GM19395 (cell line): ENCODE data around the gene SRSF2.
"Not testable (repeated sequence)": the region's sequence is repeated elsewhere in the genome, so short reads cannot be mapped to it uniquely, and the experiment has no call there.

Source experiments
- ATAC-seq: cut with Tn5 transposase; IDR thresholded peaks from one replicate; pipeline ENCODE4 v1.9.1; 2021; ENCODE audit warnings: mild to moderate bottlenecking, moderate library complexity; ENCODE audit not compliant: unreplicated experiment

Gene SRSF2

DNA sequence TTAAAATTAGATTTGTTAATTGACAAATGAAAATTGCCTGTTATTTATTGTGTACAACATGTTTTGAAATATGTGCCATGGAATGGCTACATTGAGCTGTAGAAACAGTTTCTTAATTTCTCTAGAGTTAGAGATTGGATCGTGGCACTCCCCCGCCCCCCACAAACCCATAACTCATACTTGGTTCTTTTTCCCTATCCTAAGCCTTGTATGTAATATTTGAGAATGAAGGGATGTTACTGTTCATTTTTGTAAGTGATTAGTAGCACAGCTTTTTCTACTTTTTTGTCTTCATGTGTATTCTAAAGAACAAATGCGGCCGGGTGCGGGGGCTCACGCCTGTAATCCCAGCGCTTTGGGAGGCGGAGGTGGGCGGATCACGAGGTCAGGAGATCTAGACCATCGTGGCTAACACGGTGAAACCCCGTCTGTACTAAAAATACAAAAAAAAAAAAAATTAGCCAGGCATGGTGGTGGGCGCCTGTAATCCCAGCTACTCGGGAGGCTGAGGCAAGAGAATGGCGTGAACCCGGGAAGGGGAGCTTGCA lies 2.5 kb upstream of the SRSF2 start:
- ATAC-seq, result not testable (repeated sequence)

DNA sequence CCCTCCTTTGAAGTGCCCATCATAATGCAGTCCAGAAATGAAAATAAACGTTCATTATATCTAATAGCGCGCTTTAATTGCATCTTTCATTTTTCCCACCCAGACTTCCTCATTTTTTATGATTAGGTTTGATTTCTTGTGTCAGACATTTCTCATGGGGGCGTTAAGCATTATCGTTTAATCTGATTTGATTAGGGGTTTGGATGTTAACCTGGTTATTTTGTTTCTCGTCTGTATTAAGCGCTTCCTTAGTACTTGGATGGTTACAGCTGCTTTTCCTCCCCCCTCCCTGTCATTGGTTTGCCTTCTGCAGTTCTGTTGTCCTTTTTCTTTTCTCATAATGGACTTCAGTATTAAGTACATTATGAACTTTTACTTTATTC lies 1.3 kb upstream of the SRSF2 start:
- ATAC-seq, result no peak

DNA sequence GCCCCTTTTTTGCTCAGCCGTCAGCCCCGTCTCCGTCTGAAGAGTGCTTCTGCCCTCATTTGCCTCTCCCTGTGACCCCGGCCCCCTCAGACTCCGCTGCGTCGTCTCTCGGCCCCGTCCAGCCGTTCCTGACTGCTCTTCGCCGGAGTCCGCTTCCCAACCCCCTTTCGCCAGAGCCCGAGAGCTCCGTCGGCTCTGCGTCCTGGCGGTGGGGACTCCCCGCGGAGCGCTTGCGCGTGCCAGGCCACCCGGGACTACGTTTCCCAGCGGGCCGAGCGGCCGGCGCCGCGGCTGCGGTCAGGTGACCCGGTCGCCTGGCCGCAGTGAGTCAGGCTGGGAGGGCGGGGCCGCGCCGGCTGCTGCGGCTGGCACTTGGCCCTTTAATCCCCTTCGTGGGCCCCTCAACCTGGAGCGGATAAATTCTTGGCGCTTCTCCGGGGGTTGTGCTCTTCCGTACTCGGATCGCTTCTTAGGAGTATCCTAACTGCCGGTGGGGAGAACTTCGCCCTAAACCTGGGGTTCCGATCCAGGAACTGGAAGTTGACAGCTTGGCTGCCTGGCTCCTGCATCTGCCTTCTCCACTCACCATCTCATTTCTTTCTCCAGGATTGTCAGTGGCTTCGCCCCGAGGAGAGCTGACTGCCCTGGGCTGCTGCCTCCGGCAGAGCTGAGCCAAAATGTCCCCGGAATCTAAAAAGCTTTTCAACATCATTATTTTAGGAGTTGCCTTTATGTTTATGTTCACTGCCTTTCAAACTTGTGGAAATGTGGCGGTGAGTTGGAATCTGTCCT lies 741 bp upstream of the SRSF2 start, which contains the start of gene MFSD11:
Gene MFSD11, plus strand, starts transcription at position 444 of the 792 bp plus-strand sequence. Its CDS starts 234 bp downstream, at position 678.
- ATAC-seq, result peak; percentile 63

DNA sequence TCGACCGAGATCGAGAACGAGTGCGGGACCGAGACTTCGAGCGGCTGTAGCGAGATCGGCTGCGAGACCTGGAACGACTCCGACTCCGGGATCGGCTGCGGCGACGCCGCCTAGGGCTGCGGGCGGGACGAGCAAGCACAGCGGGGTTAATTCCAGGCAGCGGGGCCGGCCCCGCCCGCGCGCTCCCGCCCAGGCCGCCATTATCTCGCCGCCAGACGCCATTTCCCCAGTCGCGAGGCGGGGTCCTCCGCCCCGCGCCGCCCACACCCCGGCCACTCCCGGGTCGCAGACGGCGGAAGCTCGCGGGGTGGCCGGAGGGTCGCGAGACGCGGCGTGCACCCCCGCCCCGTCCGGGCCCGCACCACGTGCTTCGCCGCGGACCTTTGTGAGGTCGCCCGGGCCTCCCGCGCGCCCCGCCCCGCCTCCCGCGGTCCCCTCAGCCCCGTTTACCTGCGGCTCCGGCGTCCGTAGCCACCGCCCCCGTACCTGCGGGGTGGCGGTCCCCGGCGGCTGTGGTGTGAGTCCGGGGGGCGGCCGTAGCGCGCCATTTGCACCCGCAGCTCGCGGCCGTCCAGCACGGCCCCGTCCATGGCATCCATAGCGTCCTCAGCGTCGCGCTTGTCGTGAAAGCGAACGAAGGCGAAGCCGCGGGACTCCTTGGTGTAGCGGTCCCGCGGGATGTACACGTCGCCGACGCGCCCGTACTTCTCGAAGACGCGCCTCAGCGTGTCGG lies 616 bp downstream of the SRSF2 start:
- peak; percentile 5 for ATAC-seq

DNA sequence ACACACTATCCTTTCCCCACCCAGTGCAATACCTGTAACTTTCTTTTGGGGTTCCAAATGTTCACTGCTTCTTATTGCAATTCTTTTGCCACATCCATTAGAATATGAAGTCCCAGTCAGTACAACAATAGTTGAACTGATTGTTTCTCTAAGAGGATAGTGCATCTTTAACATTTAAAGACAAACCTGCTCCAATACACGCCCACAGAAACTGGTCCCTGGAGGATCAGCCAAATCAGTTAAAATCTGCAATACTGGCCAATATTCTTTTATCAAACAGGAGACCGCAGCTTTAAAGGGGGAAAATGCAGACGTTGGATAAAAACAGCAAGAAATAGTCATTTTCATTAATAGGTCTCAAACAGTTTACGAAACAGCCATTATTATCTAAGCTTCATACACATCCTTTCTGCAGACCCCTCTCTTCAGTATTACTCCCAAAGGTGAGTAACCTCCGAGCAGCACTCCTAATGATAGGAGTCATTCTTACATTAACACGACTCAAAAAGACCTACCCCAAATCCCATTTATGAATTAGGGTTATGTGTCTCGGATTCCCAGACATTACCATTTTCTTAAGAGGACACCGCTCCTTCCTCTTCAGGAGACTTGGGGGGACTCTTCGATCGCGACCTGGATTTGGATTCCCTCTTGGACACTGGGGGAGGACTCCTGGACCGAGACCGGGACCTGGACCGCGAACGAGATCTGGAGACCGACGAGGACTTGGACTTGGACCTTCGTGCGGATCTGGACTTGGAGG lies 1.4 kb downstream of the SRSF2 start:
- no peak for ATAC-seq

DNA sequence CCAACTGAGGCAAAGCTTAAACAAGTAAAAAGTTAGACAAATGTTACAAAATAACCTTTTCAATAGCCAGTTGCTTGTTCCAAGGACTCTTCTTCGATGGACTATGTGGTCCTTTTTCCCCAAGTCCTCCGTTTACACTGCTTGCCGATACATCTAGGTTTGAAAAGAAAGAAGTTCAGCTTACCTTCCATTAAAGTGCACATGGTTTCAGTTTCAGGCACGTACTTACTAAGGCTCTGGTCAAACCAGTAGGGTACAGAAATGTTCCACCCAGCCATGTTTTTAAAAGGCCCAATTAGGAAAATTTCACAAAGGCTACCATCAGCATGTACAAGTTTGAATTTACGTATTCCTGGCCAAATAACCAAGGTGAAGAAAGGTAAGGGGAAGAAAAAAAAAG lies 2.1 kb downstream of the SRSF2 start:
- no peak for ATAC-seq

DNA sequence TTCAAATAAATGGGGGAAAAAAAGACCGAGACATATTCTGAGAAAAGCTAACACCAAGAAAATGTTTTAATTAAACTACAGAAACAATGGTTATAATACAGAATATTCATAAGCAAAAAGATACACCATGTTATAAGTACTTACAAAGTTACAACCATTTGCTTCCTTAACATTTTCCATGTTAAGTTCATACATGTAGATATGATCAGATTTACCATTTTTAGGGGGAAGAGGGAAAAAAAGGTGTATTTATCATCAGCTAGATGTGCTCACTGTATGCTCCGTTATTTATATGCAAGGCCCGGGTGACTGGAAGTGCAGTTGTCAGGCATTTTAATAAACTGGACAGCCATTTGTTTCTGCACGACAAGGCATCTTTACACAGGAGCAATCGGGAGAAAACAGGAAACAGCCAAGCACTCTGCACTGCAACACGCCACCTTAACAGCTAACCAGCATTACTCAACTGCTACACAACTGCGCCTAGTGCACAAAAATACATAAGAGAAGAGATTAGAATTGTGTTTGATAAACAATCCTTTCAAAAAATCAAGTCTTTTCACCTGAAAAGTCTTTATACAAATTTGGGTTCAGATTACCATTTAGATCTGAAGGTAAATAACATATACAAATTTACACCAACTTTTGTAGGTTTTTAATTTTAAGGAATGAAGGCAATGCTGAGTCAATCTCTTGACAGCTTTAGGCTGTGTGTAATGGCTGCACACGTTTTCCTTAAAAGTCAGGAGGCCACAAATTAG lies 2.9 kb downstream of the SRSF2 start:
- no peak for ATAC-seq

DNA sequence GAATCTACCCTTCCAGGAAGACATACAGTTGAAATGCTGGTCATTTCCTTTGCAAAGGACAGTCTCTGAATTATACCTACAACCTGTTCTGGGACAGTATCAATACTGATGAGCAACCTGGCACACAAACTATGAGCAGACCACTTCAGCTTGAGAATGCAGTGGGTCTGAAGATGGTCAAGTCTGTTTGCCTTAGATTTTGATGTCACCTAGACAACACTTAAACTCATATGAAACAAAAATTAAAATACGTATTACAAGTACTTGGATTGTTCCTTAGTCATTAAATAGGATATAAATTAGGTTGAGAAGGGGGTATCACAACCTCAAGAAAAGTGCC lies 3.5 kb downstream of the SRSF2 start:
- no peak for ATAC-seq

DNA sequence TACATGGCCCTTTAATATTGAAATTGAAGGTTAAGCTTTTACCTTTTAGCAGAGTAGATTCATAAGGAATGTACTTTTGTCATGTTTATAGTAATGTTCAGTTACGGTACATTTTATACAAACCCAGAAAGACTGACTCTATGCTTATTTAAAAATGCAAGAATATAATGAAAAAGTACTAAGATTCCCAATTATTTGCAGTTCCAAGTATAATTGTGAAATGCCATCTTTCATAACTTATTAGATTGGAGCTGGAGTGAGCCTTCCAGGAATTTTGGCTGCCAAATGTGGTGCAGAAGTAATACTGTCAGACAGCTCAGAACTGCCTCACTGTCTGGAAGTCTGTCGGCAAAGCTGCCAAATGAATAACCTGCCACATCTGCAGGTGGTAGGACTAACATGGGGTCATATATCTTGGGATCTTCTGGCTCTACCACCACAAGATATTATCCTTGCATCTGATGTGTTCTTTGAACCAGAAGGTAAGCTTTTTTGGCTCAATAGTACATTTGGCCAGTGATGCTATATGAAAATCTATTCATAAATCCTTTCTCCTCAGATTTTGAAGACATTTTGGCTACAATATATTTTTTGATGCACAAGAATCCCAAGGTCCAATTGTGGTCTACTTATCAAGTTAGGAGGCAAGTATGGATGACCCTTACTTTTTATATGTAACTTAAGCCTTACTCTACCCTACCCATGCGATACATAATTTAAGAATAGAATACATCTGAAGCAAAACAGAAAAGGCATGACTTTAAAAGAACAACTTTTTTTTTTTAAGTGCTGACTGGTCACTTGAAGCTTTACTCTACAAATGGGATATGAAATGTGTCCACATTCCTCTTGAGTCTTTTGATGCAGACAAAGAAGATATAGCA lies 4.2 kb downstream of the SRSF2 start:
- ATAC-seq, result no peak

DNA sequence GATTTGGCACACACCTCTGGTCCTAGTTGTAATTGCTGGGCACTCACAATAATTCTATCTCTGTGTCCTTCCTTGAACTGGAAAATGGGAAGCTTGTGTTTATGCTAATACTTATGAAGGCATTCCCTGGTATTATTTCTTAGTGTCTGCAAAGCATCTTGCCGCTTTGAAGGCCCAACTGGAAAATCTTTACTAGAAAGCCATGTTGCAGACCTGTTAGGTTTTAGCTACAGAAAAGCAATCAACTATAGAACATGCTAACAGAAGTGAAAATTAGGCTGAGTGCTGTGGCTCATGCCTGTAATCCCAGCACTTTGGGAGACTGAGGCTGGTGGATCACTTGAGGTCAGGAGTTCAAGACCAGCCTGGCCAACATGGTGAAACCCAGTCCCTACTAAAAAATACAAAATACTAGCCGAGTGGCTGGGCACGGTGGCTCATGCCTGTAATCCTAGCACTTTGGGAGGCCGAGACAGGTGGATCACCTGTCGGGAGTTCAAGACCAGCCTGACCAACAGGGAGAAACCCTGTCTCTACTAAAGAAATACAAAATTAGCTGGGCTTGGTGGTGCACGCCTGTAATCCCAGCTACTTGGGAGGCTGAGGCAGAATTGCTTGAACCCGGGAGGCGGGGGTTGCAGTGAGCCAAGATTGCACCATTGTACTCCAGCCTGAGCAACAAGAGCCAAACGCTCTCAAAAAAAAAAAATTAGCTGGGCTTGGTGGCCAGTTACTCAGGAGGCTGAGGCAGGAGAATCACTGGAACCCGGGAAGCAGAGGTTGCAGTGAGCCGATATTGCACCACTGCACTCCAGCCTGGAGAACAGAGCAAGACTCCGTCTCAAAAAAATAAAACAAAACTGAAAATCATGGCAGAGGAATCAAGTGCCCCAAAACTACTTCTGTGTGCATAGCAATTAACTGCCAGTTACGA lies 5.1 kb downstream of the SRSF2 start:
- ATAC-seq, result not testable (repeated sequence)

DNA sequence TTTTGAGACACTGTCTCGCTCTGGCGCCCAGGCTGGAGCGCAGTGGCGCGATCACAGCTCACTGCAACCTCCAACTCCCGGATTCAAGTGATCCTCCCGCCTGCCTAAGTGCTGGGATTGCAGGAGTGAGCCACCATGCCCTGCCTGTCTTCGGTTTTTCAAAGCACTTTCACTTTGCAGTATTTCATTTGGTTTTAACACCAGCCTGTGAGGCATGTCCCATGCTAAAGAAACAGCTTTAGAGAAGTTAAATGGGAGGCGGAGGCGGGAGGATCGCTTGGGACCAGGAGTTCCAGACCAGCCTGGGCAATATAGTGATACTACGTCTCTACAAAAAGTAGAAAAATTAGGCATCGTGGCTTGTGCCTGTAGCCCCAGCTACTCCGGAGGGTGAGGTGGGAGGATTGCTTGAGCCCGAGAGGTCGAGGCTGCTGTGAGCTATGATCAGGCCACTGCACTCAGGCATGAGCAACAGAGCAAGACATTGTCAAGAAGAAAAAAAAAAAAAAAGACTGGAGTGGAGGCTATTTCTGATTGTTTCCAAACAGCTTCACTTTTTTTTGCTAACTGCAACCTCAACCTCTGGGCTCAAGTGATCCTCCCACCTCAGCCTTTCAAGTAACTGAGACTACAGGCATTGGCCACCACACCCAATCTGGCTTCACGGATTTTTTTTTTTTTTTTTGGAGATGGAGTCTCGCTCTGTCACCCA lies 9.2 kb downstream of the SRSF2 start:
- no peak for ATAC-seq

DNA sequence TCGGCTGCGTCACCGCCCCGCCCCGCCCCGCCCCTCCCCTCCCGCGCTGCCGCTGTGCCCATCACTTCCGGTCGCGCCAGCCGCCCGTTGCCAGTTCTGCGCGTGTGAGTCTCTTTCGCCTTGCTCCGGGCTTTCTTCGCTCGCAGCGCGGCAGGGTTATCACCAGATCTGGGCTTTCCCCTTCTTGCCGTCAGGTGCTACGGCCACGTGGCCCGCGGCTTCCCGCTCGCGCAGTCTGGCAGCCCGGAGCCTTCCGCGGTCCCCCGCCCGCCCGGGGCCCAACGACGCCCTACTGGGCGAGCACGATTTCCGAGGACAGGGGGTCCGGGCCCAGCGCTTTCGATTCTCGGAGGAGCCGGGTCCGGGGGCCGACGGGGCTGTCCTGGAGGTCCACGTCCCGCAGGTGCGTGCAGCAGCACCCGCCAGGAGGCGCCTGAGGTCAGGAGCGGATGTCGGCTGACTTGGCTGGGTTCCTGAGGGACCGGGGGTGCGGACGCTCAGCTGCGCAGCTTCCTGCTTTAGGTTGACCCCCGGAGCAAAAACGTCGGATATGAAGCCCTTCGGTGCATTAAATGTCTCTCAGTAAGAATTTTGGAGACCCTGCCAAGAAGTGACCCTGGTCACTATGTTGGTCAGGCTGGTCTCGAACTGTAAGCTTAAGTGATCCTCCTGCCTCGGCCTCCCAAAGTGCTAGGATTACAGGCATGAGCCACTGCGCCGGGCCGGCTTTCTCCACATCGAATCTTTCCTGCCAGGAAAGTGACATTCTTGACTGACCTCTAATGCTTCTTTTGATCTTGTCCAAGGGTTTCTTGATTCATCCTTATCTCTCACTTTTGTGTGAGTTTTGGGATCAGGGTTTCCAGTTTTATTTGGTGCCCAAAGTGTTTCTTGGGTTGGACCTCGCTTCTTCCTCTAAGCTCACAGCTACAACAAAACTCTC lies 10.1 kb downstream of the SRSF2 start, which contains the start of gene METTL23:
Gene METTL23, plus strand, starts transcription at position 64 of the 943 bp plus-strand sequence. CDS start 2,872 bp downstream, outside the sequence.
- ATAC-seq, result peak; percentile 50

DNA sequence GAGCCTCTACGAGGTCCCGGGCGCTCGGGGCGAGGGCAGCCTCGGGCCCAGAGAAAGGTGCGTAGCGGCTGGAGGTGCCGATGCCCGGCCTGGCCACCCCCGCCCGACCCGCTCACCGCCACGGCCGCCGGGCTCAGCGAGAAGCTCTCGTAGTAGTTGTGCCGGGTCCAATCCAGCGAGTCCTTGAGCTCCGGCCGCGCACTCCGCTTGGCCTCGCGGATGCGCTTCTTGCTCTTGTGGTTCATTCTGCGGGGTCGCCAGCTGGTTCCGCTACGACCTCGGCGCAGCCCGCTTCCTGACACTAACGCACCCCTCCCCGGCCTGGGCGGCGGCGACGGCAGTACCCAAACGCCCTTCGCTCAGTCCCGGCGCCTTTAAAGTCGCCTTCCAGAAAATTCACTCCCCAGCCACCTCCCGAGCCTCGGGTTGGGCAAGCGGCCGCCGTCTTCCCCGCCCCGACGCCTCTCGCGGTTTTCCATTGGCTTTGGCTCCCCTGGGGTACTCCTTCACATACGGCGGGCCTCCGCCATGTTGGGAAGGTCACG lies 10.8 kb downstream of the SRSF2 start, which contains the start of gene JMJD6:
Gene JMJD6, minus strand, starts transcription at position 376 of the 545 bp plus-strand sequence. Its CDS starts 131 bp downstream, at position 245.
- ATAC-seq, result peak; percentile 71

DNA sequence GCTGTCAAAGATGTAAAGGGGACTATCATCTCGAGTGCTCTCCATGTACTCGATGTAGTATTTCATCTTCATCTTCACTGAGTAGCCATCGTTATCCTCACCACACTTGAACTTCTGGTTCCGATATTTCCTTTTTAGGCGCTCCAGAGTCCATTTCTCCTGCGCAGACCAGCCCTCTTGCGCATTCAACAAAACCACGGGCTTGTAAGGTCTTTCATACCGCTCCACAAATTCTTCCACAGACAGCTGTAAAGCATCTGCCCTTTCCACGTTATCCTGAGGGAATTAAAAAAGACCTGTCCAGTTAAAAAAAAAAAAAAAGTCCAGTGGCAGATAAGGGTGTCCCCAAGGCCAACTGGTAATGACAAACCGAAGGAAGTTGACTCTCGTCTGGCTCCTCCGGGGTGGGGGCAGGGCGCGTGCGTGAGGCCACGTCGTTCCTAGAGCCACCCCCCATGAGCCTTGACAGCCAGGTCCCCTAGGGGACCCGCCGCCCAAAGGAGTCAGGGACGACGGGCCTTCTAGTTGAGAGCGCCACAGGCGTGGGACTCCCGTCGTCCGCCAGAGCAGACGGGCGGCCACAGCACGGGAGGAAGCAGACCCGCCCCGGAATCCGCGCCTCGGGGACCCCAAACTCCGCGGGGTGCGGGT lies 11.4 kb downstream of the SRSF2 start:
- ATAC-seq, result peak; percentile 19

DNA sequence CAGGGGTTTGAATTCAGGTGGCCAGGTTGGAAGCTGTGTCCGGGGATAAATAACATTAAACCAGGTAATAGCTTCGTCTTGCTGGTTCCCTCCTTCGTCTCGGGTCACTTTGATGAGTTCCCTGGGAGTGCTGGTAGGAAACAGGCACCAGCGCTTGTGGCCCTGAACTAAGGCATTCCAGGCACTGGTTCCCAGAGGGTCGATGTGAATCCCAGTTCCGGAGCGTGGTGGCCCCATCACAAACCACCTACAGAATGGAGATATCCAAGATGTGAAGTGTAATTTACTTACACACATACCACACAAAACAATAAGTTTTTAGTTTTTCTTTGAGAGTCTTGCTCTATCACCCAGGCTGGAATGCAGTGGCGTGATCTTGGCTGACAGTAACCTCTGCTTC lies 13.3 kb downstream of the SRSF2 start:
- no peak for ATAC-seq

DNA sequence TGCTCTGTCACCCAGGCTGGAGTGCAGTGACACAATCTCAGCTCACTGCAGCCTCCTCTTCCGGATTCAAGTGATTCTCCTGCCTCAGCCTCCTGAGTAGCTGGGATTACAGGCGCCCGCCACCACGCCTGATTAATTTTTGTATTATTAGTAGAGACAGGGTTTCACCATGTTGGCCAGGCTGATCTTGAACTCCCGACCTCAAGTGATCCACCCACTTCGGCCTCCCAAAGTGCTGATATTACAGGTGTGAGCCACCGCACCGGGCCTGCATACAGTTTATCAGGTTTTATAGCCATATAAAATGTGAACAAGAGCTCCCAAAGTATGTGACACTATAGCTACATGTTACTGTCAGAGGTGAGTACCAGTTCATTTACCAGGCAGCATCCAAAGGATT lies 14.2 kb downstream of the SRSF2 start:
- ATAC-seq, result not testable (repeated sequence)
